Measurements from ENCODE around the gene CCDC85C.

Gene CCDC85C

DNA sequence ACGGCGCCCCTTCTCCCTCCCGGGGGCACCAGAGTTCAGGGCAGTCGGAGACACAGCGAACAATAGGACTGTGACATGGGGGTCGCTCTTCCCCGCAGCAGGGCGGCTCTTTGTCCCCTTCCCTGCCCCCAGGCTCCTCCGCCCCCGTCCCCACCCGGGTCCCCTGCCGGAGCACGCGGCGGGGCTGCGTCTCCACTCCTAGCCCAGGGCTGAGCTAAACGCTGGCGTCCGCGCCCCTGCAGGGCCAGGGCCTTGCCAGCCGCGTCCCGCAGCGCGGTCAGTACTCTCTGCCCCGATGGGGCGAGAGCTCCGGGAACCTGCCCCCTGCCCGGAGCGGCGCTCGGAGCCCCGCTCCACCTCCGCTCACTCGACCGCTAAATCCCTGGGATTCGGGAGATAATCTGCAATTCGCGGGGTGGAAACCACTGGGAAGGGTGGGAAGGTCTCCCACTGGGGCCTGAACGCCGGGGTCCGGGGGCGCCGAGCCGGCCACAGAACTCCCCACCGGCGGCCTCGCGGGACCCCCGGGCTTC lies 825 bp upstream of the CCDC85C start:
- DNase-seq: no peak

- peak; percentile 86 for DNase-seq
These were observed 315 bp upstream of the CCDC85C start for GRCh38 chr14:99604278-99604765.

GRCh38 chr14:99602788-99603415 lies 1.1 kb downstream of the CCDC85C start:
- no peak for DNase-seq

- no peak for DNase-seq
These were observed 1.8 kb downstream of the CCDC85C start for GRCh38 chr14:99602054-99602787.

DNA sequence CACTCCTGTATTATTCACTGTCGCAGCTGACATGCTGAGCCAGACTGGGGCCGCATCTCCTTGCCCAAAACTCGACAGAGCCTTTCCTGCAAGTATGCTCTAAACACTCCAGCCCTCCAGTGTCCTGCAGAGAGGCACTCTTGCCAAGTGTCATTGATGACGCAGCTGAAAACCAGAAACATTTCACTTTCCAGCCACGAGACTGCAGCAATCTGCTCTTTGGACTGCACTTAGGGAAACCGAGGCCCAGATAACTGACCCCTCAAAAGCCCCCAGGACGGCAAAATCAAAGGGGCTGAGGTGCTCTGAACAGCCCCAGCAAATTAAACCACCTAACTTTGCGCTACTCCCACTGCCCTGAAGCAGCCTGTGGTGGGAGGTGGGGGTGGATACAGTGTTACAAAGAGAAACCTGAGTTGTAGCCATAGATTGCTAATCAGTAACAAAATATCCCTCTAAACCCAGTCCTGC lies 2.6 kb downstream of the CCDC85C start:
- no peak for DNase-seq

DNA sequence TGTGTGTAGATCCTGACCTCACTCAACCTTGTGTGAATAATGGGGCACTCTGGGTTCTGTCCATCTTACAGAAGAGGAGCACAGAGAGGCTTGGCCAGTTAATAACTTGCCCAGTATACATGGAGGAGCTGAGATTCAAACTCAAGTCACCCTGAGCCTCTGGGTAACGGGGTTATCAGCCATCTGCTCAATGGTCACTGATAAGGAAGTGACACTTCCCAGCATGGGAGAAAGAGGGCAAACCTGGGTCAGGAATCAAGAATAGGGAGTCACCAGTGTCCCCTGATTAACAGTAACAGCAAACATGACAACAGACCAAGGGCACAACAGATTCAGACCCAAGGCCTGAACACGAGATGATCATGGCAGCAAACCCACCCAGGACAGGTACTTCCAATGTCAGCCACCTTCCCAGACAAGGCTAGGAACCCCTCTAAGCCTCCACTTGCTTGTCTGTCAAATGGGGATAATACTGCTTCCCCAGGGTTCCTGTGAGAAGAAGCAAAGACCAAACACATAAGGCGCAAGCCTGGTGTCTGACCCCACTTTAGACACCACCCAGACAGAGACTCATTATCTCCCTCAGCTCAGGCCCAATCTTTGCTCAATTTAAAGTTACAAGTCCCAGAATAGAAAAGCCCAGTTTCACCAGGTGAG lies 3.6 kb downstream of the CCDC85C start:
- no peak for DNase-seq

GRCh38 chr14:99599393-99599792 lies 4.6 kb downstream of the CCDC85C start:
- DNase-seq: no peak

- DNase-seq: no peak
These were observed 5.2 kb downstream of the CCDC85C start for GRCh38 chr14:99598774-99599173.

DNA sequence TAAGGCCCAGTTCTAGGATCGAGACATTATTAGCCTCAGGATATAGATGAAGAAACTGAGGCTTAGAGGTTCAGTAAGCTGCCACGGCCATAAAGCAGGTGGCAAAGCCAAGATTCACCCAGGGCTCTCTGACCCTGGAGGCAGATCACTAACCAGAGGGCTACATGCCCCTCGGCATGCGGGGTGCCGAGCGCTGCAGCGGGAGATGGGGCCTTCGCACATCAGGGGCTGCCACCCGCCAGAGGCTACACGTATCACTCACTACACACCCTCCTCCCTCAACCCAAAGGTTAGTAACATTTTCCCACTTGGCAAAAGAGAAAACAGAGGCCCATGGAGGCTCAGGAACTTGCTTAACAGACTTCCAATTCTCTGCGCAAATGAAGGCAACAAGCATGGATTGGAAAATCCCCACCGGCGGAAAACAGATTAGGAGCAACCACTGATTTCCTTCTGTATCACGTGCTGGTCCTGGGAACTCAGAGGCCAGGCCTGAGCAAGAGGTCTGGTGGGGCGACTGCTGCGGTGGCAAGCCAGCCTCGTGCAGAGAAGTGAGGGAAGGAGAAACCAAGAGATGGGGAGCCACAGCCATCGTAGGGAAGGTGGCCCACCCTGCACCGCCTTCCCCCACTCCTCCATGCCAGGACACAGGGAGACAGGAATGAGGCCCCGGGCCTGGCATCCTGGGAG lies 6.0 kb downstream of the CCDC85C start:
- no peak for DNase-seq

GRCh38 chr14:99596772-99597171 lies 7.2 kb downstream of the CCDC85C start:
- DNase-seq: no peak

GRCh38 chr14:99596071-99596627 lies 7.9 kb downstream of the CCDC85C start:
- no peak for DNase-seq

DNA sequence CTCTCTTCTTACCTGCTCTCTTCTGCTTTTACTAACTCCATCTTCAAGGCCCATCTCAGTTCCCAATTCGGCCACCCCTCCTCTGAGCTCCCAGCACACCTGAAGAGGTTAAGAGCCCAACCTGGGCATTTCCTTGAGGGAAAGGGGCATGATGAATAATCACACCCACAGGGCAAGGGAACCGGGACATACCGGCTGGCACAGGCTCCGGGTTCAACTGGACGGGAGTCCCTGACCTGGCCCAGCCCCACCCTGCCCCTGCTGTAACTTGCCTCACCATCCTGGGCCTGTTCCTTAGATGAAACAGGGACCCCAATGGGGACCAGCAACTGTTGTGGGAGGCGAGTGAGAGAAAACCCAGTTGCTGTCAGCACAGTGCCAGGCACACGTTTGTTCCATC lies 8.5 kb downstream of the CCDC85C start:
- DNase-seq: no peak

- no peak for DNase-seq
These were observed 9.0 kb downstream of the CCDC85C start for GRCh38 chr14:99595034-99595433.

DNA sequence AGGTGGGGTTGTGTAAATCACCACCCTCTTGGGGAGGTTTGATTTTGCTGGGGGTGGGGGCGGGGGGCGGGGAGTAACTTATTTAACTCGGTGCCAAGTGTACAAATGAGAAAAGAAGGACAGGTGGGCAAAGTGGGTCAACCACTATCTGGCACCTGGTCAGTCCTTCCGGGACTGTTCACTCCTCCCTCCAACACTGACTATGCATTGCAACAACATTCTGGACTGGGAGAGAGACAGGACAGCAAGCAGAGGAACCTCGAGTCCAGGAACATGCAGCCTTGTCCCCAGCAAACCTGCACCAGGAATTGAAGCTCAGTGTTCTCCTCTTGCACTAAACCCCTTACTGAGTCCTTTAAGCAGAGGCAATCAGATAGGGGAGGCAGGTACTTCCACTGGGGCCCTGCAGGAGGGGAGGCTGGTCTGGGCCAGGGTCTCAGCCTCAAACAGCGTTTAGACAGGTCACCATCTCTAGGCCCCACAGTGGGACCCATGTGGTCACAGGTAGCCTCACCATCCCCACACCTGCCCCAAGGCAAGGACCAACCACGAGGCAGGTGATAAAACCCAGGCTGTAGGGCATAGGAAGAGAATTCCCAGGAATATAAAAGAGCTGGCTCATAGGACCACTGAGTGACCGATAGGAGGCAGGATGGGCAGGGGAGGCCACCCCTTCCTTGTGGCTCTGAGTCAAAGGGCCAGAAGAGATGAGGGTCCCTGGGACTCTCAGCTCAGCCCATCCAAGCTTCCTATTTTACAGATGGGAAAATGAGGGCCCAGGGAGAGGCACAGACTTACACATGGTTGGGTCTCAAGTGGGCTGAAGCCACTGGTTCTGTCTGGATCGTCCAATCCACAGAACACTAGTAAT lies 9.8 kb downstream of the CCDC85C start:
- no peak for DNase-seq

GRCh38 chr14:99592933-99593753 lies 10.9 kb downstream of the CCDC85C start:
- no peak for DNase-seq

GRCh38 chr14:99592394-99592793 lies 11.6 kb downstream of the CCDC85C start:
- no peak for DNase-seq

DNA sequence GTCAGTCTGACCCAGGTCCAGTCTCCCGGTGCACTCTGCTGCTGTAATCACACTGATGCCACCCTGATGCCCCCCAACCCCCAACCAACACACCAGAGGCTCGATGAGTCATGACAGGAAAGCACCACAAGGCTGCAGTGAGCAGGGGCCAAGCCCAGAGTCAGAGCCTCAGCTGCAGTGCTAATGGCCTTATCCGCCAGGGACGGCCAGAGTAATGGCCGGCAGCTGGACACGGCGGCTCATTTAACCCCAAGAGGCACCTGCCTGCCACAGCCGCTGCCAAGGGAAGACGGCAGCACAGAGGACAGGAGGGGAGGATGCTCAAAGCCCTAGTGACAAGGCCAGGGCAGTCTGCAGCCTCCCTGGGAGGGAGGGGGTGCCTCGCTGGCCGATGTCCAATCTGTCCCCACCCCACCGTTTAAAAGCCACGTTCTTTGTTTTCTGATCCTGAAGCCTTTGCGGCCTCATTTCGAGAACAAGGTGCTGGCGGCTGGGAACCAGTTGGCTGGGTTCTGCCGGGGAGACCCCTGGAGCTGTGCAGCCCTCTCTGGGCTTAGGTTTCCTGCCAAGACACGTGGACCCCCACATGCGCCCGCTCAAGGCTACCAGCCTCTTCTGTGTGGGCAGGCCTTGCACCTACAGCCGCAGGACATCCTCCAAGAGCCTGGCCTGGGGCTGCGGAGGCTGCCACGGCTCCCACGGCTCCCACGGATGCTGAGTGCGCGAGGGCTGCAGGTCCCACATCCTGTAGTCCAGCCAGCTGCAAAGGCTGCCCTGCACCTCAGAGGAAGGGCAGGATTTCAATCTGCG lies 13.1 kb downstream of the CCDC85C start:
- no peak for DNase-seq

GRCh38 chr14:99589651-99590530 lies 14.1 kb downstream of the CCDC85C start:
- DNase-seq: no peak

- no peak for DNase-seq
These were observed 15.0 kb downstream of the CCDC85C start for GRCh38 chr14:99589031-99589441.

Measured in DMS 273 treated with DMSO at 0.1 percent for 48 hours (cell line).